ENCODE results near the gene TSPAN6.

TSPAN6 gene, protein sequence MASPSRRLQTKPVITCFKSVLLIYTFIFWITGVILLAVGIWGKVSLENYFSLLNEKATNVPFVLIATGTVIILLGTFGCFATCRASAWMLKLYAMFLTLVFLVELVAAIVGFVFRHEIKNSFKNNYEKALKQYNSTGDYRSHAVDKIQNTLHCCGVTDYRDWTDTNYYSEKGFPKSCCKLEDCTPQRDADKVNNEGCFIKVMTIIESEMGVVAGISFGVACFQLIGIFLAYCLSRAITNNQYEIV

DNA sequence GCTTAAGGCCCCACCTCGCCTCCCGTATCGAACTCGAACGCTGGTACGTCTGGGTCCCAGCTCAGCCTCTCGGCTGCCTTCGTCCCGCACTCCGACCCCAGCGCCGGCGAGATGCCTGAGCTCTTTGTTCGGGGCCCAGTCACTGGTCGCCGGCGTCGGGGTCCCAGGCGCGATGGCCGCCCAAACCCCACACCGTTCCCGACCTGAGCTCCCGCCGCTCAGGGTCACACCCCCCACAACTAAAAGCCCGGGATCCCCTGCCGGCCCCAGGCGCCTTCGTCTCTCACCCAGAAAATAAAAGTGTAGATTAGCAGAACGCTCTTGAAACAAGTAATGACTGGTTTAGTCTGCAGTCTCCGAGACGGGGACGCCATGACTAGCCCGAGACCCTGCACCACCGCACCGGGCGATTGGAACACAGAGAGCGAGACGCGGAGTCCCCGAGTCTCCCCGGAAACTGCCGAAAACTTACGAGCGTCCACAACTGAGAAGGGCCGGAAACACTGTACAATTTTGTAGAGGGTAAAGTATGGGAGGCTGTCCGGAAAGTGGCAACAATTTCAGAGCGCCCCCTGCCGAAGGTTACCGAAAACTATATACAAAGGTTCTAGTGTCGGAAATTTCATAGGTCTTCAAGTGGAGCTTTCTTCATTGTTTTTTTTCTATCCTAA, at the start of gene TSPAN6:
TSS of gene TSPAN6 (minus strand) at position 486 of the 671 bp plus-strand sequence. CDS start at position 374, 112 bp downstream.
- peak; percentile 83 to 84 for DNase-seq

DNA sequence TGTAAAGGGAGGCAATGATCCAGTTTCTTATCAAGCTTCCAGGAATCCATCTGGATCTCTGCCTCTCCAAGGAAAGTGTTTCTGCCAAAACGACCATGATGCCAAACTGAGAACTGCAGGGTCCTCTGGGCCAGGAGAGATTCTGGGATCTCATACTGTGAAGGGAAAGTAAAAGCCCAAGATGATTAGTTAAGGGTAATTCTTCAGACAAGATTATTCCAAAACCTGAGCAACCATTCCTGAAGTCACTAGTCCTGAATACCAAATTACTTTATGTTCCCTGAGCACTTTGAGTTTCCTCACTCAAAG, 49.3 kb upstream of the TSPAN6 start:
- no peak for DNase-seq

DNA sequence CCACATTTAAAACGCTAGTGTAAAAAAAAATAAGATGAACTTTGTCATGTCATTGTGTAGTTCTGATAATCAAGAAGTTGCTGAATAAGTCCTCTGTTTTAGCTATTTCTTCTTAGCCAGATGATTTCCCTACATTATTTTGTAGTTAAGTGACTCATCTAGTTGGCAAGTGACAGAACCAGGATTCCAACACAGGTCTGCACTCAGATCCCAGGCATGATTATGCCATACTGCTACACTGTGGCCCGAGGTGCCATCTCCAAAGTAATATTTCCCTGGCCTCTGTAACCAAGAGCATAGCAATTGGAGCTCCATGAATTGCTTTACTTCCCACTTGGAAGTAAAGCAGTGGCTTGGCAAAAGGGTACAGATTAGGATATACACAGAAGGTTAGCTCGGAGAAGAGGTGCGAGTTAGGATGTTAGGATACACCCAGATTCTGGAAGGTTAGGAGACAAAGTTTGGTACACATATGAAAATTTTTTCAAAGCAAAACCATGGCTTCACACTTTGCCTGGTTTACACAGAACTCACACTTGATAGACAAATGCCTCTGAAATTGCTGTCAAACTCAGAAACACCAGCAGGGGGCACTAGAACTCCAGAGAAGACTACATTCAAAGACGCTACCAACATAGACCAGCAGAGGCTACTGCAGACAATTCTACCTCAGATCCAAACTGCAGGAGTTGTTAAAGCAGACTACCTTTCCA, 48.8 kb upstream of the TSPAN6 start:
- peak; percentile 76 to 79 for DNase-seq

DNA sequence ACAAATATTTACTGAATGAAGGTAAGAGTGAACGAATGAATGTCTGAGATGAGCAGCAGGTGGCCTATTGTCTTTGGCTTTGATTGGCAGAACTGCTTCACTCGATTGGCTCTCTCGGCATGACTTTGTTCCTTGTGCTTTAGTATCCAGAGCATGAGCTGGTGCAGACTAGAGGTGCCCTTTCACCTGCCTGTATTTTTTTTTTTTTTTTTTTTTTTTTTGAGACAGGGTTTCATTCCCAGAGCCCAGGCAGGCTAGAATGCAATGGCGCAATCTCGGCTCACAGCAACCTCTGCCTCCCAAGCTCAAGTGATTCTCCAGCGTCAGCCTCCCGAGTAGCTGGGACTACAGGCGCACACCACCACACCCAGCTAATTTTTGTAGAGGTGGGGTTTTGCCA, 46.3 kb upstream of the TSPAN6 start:
- no peak for DNase-seq

DNA sequence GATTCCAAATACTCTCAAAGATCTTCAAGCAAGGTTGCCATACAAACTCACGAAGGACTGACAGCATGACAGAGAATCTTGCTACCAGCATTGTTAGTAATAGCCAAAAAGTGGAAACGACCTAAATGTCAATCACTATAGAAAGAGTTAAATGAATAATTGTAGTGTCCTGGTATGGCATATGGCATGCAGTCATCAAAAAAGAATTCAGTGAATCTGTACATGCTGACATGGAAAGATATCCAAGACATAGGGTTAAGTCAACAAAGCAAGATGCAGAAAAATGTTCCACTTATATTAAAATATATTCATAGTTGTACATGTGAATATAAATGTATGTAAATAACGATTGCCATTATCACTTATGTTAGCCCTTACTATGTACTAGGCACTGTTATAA, 45.0 kb upstream of the TSPAN6 start:
- DNase-seq, result no peak

DNA sequence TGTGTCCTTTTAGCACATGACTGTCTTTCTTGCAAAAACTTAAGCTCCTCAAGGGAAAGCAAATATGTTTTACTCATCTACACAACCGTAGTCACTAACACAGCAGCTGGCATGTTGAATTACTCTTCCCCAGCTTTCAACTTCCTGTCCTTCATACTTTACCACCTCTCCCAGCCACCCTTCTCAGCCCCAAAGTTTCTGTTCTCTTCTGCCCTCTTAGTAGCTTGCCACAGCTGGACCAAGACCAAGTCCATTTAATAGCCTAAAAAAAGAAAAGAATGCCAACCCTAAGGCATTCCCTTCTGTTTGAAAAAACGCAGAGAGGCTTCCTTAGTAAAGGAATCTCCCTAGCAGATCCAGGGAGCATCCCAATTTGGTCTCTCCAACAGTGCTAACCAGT, 44.1 kb upstream of the TSPAN6 start:
- no peak for DNase-seq

DNA sequence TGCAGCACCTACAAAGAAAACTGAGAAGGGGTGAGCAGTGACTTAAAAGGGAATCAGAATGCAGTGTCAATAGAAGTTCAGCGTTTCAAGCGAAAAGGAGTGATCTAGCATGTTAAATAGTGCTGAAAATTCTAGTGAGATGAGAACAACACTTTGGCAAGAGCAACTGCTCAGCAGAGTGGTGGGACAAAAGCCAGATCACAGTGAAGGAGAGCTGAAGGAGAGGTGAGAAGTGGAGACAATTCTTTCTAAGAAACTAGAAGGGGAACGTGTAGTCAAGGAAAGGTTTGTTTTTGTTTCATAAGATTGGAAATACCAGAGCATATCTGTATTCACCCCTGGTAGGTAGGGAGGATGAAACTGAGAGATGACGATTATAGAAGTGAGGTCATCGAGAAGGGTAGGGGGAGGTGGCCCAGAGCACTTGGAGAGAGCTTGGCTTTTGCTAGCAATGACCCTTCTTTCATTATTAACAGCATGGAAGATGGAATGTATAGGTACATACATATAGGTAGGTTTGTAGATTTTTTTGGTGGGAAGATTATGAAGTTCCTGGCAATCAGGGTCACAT, 41.1 kb upstream of the TSPAN6 start:
- no peak for DNase-seq

DNA sequence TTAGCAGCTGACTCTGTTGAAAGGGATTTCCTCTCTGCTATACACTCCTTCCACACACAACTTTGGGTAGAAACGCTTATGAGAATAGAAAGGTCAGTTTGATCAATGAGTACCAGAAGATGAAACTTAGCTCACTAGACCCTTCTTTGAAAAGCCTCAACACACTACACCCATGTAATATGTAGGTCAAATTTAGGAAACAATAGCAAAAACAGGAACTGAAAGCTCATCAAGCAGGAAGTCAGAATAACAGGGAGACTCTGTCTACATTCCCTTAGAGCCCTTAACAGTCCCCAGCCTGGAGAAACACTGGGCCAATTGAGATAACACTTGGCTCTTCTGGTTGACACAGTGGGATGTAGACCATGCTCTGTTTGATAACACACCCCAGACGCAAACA, 38.1 kb upstream of the TSPAN6 start:
- DNase-seq, result no peak

DNA sequence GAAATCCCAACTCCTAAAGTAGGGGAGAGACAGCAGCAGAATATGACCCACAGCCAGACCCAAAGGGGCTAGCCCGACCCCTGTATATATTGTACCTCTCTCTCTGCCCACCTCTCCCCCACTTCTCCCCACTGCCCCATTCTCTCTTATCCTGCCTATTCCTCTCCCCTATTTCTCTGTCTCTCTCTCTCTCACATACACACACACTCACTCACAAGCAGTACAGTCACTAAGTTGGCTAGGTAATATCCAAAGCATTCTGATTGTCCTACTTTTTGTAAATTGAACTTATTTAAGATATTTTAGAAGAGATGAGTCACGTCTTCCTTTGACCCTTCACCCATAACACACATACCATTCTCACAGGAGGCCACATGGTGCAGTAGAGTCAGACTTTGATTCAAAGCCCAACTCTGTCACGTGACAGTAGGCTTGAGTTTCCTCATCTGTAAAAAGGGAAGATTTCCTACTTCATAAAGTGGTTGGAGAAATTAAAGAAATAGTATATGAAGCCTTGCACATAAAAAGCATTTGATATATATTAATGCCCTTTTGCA, 36.9 kb upstream of the TSPAN6 start:
- DNase-seq, result no peak

DNA sequence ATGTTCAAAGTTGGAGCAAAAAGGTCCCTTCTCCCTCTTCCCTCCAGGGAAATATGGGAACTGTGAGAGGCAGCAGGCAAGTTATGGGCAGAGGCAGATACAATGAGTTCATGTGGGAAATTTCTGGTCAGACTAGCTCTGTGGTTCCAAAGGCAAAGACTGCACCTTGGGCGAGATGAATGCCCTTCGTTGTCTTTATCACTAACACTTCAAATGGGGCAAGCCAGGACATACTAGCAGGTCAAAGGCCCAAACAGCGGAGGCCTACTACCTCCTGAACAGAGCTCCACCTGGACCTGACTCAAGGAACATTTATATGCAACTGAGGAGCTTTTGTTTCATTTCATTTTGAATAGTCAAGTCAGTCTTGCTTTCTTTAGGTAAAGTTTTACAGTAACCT, 36.4 kb upstream of the TSPAN6 start:
- DNase-seq, result no peak

DNA sequence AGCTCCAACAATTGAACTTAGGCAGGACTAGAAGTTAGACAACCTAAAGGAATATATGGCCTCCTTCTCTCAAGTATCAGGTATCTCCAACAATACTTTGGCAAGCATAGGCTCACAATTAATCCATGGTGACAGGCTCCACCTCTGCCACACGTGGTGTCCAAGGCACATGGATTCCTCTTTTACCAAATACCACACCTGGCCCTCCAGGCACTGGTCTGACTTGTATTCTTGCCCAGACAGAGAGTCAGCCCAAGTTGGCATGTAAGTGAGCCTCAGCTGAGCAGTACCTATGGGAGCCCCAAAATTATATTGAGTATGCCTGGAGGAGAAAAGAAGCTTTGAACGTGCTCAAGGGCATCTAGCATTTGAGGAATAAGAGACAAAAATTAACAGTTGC, 27.0 kb upstream of the TSPAN6 start:
- no peak for DNase-seq

DNA sequence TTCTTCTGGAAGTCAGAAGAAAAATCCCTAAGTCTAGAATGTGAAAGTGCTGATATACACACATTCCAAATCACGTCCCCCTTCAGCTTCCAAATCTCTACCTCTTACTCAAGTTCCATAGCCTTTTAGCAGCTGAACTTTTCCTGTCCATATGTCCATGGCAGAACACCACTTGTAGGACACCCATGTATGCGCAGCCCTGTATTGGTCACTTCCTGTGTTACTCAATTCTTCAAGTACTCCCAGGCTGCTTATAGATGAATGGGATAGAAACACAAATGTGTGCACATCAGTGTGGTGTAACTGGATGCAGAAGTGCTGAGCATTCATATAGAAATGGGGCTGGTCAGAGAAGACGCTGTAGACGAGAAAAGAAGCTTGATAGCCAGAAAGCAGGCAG, 26.2 kb upstream of the TSPAN6 start:
- no peak for DNase-seq

DNA sequence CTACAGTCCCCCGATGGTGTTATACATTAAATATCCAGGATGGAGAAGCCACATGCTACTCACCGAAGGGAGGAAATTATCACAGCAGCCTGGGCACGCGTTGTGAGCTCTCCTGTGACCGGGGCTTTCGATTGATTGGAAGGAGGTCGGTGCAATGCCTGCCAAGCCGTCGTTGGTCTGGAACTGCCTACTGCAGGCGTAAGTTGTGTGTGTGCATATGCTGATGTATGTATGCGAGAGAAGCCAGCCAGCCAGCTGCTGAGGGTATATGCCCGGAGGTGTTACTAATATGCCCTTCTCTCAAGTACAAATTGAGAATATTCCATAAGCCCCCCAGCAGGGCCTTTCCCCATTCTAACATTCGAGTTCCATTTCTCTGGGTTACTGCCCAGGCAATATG, 25.6 kb upstream of the TSPAN6 start:
- no peak for DNase-seq

DNA sequence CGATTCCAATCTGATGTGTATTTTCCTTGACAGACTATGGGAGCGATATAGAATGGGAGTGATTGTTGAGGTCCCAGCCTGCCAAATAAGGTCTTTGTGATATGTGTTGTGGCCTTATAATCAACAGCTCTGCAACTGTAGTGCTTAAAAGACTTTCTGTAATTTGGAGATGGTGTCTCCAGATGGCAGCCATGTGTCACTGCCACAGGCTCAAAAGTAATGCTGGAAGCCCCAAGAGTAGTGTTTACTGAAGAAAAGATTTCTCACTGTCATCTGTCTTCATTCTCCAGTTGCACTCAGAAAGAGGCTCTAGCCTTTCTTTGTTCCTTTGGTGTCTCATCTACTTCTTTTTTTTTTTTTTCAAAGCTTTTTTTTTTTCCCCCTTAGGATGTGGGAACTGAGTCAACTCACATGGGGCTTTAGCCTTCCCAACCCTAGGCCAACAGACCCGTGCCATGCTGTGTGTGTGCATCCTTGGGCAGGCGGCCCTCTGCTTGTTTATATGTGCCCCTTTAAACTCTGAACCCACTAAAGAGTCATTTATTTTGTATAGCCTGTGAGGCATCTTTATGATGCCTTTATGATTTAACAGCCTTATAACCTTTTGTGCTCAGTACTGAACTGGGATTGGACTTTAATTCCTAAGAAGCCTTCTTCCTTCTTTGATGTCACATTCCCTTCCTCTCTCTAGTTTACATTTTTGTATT, 23.0 kb upstream of the TSPAN6 start:
- no peak for DNase-seq

DNA sequence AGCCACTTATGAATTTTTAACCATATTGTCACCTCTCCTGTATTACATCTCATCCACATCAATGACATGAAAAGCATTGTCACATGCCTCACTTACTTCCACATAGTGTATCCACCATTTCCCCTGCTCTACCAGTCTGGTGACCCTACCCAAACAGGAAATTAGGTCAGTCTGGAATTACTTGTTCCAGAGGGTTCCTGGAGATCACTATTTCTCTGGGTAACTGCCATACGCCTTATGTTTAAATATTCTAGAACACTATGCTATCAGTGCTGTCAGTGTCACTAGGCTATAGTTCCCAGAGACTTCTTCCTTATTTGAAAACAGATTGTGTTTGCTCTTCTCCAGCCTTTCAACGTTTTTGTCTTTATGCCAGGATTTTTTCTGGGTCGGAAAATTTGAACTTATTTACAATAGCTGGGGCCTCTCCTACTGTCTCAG, 22.4 kb upstream of the TSPAN6 start:
- DNase-seq, result no peak

DNA sequence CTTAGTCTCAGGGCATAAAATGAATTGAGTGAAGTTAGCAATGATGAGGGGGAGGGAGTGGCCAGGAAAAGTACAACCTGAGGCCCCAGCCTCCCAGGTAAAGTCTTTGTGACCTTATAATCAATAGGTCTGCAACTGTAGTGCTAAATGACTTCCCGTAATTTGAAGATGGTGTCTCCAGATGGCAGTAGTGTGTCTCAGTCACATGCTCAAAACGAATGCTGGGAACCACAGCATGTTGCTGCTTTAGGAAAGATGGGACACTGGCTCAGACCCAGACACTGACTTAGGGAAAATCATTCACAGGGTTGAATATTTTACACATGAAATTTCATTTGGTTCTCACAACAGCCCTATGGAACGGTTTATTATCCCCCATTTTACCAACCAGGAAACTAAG, 17.7 kb upstream of the TSPAN6 start:
- peak in 1 of 2 experiments; percentile 14 for DNase-seq

DNA sequence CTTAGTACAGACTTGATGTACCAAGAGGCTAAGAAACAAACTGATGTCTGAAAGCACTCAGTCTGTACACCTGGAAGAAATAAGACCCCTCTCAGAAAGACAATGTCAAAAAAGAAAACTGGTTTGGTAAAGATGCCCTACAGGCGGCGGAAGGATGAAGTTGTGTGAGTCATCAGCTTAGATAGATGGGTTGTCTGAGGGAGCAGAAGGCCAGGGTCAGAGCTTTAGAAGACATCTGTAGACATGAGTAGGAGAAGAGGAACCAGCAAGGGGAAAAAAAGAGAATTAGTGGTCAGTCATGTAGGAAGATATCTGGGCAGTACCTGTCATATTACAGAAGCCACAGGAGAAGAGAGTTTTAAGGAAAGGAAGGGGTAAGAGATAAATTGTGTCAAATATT, 15.7 kb upstream of the TSPAN6 start:
- no peak for DNase-seq

DNA sequence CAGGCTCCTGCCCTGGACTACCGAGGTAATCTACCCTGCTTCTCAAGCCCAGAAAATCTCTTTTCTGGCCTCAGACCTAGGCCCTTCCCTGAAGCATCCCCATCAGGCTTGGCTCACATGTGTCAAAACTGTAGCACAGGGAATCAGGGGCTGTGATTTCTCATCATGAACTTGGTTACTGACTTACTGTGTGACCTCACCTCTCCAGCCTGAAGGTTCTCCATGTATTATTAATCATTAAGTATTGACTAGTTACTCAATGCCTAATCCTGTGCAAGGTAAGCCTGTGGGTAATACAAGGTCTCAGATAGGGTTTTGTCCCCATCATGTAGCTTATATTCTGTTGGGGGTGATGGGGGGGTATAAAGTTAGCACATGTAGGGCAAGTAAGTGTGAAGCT, 14.2 kb upstream of the TSPAN6 start:
- no peak for DNase-seq

DNA sequence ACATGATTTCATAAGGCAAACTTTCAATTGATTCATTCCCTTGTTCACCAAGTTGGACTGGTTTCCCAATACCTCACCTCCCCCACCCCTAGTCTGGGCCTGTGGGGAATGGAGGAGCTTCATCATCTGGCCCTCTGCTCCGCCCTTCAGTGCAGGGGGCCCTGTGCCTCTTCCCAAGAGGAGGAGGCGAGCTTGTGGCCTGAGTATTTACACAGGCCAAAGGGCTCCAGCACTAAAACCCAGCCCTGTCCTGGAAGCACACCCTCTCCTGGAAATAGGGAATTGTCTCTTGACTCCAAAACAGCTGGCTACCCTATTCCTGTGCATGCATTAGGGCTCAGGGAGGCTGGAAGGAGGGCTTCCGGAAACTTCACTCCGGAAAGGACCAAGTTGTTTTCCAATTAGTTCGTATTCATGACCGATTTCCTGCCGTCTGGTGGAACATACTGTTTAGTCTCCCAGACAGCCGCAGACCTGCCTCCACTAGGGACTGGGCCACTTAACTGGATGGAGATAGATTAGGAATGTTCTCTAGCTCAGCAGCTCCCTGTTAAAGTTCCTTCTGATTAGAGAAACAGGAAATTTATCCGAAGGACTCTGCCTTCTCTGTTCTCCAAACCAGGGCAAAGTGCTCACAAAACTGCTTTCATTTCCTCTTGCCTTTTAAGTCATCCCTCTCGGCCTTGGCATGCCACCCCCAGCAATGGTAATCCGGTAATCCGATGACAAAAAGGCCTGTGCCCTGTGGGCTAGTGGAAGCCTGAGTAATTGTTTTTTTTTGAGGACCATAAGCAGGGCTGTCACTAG, 13.1 kb upstream of the TSPAN6 start:
- no peak for DNase-seq

DNA sequence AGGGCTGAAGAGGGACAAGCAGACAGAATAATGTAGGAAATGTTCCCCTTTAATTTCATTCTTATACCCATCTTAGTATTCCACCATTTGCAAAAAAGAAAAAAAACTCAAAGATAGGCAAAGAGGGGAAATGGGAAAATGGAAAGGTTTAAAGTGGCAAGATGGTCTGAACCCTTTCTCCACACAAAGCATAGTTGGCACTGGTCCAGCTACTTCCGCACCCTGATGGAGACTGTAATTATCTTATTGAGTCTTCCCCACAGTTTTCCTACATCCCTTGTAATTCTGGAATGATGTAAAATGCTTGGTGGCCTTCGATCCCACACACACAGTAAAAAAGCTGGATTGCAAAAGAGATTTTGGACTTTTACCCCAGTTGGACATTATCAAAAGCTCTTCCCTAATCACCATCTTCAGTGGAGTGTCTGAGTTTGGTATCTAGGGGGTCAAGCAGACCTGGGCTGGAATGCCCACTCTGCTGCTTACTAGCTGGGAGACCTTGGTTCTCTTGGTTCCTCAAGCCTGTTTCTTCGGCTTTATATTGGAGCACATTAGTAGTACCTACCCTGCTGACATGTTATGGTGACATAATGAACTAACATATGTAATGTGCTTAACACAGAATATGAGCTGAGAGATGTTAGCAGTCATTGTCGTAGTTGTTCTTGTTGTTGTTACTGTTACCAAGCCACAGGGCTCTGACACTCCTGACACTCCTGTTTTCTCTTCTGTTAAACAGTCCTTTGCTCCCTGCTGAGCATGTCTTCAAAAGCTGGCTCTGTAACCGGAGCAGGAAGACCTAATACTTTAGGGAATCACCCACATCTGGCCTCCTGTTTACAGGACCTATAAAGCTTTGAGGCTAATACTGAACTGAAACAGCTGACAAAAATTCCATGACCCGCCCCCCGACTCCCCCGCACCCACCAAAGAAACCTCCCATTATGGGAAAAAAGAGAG, 12.1 kb upstream of the TSPAN6 start:
- no peak for DNase-seq

DNA sequence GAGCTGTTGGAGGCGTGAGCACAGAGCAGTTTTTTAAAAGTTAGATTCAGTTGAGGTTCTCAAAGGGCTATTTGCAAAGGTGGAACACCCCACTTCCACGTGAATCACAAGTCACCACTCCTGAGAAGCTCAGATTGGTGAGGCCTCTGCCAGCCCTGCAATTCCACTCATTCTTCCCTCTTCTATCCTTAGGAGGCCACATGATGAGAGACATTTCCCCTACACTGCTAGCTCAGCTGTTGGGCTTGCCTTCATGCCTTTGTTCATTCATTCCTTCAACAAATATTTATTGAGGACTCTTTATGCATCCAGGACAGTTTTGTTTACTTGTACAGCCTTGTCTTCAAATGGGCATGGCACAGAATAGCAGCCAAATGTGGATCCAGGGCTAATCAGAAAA, 11.1 kb upstream of the TSPAN6 start:
- no peak for DNase-seq
